ENCODE measurements around the gene PARVB. TPM values are rescaled to one million over a fixed set of nuclear protein-coding genes. Genes with fewer than 3 reads are reported as not detected.

Gene PARVB
- total and polyA plus RNA-seq, 10 of the 15 experiments (the other 5 are each of a cell fraction or from before 2014, with no cell fraction given): 5.2 to 264 (median 76.0) TPM

DNA sequence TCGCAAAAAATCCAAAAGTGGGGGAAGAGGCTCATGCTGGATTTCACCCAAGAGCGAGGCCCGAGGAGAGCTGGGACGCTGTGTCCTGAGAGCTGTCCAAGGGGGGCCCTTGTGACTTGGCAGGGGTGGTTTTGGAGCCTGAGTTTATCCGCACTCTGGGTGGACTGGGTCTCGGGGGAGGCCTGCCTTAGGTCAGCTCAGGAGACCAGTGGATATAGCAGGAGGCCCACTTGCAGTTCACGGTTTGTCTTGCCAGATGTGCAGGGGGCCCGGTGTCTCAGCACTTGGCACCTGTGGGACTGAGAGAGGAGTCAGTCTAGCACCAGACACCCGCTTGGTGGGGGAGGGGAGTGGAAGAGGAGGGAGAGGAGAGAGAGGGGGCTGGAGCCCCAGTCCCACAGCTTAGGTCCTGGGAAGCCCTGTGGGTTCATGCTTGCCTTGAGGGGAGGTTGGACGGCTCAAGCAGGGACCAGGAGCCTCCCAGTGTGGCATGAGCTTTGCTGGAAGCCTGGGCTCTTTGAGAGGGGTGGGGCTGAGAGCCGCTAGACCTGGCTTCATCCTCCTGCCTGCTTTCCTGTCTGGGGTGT, 33.4 kb downstream of the PARVB start (continued):
- TF ChIP-seq E4F1 (IDR thresholded peaks at IDR 0.05; ENCODE audit: borderline replicate concordance, partially characterized antibody) (no peak), MYC (IDR thresholded peaks at IDR 0.05; ENCODE audit: insufficient read depth, insufficient read length, insufficient replicate concordance, low read length, severe bottlenecking) (no peak), CEBPB (IDR thresholded peaks at IDR 0.05; ENCODE audit: borderline replicate concordance in 1 of 2, low read depth in 2 of 2, low read length in 2 of 2) (no peak), YBX1 (IDR thresholded peaks at IDR 0.05) (no peak), BHLHE40 (IDR thresholded peaks at IDR 0.05; ENCODE audit: borderline replicate concordance in 1 of 2, low read depth in 2 of 2, low read length in 1 of 2) (no peak), CBX5 (IDR thresholded peaks at IDR 0.05; ENCODE audit: low read depth) (no peak), CHD2 (IDR thresholded peaks at IDR 0.05; ENCODE audit: borderline replicate concordance, low read depth, low read length) (no peak), USF1 (IDR thresholded peaks at IDR 0.05; ENCODE audit: borderline replicate concordance, extremely low read length, insufficient read depth, low read depth, low read length) (no peak)
- TF ChIP-seq, protein P1, sequence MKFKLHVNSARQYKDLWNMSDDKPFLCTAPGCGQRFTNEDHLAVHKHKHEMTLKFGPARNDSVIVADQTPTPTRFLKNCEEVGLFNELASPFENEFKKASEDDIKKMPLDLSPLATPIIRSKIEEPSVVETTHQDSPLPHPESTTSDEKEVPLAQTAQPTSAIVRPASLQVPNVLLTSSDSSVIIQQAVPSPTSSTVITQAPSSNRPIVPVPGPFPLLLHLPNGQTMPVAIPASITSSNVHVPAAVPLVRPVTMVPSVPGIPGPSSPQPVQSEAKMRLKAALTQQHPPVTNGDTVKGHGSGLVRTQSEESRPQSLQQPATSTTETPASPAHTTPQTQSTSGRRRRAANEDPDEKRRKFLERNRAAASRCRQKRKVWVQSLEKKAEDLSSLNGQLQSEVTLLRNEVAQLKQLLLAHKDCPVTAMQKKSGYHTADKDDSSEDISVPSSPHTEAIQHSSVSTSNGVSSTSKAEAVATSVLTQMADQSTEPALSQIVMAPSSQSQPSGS (IDR thresholded peaks at IDR 0.05; ENCODE audit: low read length): no peak

All from GM12878 (cell line).